GM21576 (cell line): ENCODE measurements around the gene PDZD11.
A peak's percentile ranks its signal among the peaks of the same experiment; 100 is the strongest.
"Not testable (repeated sequence)": the region's sequence is repeated elsewhere in the genome, so short reads cannot be mapped to it uniquely, and the experiment has no call there.

ENCODE experiments used
- ATAC-seq: cut with Tn5 transposase; IDR thresholded peaks from one replicate; pipeline ENCODE4 v1.9.1; 2021; ENCODE audit warnings: mild to moderate bottlenecking, moderate library complexity; ENCODE audit not compliant: unreplicated experiment

Gene PDZD11, protein sequence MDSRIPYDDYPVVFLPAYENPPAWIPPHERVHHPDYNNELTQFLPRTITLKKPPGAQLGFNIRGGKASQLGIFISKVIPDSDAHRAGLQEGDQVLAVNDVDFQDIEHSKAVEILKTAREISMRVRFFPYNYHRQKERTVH

DNA sequence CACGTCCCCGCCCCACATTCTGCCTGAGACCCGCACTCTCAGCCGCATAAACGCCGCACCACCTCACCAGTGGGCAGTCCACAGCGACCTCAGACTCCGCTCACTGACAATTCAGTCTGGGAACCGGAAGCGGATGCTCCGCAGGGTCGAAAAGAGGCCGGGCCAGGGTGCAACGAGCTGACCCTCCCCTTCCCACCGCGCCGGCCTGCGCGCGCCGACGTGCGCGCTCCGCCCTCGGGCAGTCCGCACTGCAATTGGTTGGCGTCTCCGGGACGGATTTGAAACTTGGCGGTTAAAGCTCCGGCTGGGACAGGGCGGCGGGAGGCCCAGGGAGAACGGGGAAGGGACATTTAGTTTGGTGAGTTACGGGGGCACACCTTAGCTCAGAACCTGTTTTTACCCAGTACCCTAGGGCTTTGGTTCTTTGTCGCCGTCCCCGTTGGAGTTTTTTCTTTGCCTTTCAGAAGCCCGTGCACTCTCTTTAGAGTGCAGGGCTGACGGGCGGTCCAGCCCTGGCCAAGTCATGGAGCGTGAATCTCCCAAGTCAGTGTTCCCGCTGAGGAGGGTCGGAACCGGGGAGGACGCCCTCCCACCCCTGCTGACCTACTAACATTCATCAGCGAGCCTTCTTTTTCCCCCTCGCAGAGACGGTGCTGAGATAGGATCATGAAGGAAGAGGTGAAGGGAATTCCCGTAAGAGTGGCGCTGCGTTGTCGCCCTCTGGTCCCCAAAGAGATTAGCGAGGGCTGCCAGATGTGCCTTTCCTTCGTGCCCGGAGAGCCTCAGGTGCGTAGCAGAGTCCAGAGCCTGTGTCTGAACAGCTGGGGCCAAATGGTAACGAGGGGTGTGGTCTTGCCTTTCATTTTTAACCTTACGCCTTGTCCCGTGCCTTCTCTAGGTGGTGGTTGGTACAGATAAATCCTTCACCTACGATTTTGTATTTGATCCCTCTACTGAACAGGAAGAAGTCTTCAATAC lies at the start of gene PDZD11, which contains the start of gene KIF4A:
Gene PDZD11, minus strand, starts transcription at position 135 of the 978 bp plus-strand sequence. CDS start 586 bp downstream, outside the sequence.
Gene KIF4A, plus strand, starts transcription at position 312 of the 978 bp plus-strand sequence. Its CDS starts 355 bp downstream, at position 667.
- peak; percentile 94 for ATAC-seq

DNA sequence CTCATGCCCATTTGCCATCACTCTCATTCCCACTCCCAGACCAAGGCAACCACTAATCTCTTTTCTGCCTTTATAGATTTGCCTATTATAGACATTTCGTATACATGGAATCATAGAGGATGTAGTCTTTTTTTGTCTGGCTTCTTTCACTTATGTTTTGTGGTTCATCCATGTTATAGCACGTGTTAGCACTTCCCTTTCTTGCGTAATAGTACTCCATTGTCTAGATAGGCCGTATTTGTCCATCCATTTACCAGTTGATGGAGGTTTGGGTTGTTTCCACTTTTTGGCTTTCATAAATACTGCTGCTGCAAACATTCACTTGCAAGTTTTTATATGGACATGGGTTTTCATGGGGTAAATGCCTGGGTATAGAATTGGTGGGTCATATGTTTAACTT lies 48.6 kb upstream of the PDZD11 start:
- ATAC-seq = no peak

DNA sequence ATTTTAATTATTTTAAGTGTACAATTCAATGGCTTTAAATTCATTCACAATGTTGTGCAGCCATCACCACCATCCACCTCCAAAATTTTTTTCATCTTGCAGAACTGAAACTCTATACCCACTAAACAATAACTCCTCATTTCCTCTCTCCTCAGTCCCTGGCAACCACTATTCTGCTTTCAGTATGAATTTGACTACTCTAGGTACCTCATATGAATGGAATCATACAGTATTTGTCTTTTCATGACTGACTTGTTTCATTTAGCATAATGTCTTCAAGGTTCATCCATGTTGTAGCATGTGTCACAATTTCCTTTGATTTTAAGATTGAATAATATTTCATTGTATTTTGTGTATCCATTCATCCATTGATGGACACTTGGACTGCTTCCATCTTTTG lies 47.0 kb upstream of the PDZD11 start:
- peak; percentile 100 for ATAC-seq

DNA sequence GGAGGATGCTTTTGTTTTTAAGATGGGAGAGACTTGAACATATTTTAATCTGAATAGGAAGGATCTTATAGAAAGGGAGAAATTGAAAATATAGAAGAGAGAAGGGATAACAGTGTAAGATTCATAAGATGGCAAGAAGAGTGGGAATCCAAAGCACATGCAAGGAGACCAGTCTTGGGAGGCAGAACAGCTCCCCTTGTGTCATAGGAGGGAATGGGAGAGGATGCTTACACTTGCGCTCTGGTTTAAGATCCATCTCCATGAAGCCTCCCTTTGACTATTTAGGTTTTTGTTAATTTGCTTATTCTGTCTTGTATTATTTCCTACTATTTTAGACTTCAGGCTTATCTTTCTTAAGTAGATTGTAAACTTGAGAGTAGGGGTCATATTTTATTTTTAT lies 42.9 kb upstream of the PDZD11 start:
- no peak for ATAC-seq

DNA sequence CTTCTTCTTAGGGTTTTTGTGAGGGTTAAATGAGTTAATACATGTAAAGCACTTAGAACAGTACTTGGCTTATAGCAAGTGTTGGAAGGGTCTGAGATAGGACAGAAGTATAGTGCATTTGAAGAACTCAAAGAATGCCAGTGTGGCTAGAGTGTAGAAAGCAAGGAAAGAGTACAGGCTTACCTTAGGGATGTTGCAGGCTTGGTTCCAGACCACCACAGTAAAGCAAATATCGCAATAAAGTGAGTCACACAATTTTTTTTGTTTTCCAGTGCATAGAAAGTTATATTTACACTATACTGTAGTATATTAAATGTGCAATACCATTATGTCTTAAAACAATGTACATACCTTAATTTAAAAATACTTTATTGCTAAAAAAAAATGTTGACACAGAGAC lies 41.4 kb upstream of the PDZD11 start:
- ATAC-seq = no peak

DNA sequence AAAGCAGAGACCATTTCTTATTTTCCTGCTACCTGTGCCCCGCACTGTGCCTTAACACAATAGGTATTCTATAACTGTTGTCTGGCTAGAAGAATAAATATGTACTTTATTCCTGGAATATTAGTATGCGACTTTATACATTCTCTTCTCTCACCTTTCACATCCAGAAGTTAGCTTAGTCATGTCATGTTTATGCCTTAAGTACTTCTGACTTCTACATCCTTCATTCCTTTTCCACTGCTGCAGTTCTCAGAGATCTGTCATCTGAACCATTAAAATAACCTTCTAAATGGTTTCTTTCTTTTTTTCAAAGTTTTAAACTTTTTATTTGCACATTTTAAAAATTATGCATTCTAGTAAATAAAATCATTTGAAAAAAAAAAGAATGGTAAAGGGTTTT lies 34.6 kb upstream of the PDZD11 start:
- ATAC-seq = no peak

DNA sequence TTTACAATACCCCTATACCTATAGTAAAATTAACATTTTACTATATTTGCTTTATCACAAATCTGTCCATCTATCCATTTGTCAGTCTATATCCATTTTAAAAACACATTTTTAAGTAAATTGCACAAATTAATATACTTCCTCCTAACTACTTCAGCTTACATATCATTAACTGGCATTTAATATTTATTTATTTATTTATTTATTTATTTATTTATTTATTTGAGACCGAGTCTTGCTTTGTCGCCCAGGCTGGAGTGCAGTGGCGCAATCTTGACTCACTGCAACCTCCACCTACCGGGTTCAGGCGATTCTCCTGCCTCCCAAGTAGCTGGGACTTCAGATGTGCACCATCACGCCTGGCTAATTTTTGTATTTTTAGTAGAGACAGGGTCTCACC lies 33.9 kb upstream of the PDZD11 start:
- not testable (repeated sequence) for ATAC-seq

DNA sequence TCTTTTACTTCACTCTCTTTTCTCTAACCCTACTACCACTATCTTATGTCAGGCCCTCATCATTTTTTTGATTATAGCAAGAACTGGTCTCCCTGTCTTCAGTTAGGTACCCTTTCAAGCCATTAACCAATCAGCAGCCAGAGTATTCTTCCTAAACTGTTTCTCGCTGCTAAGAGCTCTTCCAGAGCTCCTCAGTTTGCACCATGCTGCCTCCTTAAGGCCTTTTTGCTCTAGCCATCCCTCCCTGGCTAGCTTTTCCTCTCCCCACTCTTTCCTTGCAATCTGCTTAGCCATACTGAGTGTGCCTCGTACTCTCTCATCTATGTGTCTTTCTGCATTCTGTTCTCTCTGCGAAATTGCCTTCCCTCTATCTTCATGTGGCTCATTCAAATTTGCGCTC lies 33.1 kb upstream of the PDZD11 start:
- ATAC-seq = no peak

DNA sequence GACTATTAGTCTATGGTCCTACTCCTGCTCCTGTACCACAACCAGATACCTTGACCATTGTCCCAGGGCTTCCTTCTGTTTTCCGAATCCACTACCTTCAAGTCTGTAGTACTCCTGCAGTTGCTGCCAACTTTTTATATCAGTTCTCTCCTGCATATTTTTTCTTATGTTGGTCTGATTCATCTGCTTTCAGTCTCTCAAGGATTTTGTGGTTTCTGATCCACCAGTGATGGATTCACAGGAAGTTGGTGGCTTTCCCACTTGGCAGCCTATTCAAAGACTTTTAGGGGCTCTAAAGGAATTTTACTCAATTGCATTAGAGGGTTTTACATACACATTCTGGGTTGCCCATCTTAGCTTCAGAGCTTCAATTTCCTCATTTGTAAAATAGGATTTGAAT lies 23.8 kb upstream of the PDZD11 start:
- ATAC-seq = no peak

DNA sequence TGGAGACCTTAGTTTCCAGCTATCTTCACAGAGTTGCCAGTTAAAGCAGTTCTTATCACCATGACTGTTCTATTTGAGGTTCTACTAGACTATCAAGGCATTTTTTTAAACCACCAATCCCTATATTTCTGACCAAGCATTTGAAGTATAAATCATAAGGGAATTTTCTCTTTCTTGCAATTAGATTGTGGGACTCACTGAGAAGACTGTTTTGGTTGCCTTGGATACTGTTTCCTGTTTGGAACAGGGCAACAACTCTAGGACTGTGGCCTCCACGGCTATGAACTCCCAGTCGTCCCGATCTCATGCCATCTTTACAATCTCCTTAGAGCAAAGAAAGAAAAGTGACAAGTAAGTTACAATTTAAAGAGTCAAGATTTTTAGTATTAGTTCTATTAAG lies 12.0 kb upstream of the PDZD11 start:
- no peak for ATAC-seq

DNA sequence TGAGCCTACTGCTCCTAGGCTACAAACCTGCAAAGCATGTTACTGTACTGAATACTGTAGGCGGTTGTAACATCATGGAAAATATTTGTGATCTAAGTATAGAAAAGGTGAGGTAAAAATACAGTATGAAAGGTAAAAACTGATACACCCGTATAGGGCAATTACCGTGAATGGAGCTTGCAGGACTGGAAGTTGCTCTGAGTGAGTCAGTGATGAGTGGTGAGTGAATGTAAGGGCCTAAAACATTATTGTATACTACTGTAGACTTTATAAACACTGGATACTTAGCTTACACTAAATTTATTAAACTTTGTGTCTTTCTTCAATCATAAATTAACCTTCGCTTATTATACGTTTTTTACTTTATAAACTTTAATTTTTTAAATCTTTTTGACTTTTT lies 3.9 kb upstream of the PDZD11 start:
- no peak for ATAC-seq

DNA sequence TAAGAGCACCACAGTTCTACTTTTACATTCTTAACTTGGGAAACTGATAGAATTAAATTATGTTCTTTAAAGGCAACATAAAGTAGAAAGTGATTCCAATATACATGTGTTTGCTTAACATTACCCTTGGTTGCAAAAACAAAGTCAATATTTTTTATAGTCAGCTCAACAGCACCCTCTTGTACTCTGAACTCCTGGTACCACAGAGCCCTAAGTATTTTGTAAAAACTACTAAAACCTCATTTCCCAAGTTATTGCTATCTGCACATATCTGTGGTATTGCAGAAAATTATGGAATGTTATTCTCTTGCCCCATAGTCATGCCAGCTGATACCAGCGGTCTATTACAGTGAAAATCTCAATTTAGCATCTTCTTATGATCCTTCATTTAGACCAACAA lies 3.1 kb upstream of the PDZD11 start:
- ATAC-seq = no peak

DNA sequence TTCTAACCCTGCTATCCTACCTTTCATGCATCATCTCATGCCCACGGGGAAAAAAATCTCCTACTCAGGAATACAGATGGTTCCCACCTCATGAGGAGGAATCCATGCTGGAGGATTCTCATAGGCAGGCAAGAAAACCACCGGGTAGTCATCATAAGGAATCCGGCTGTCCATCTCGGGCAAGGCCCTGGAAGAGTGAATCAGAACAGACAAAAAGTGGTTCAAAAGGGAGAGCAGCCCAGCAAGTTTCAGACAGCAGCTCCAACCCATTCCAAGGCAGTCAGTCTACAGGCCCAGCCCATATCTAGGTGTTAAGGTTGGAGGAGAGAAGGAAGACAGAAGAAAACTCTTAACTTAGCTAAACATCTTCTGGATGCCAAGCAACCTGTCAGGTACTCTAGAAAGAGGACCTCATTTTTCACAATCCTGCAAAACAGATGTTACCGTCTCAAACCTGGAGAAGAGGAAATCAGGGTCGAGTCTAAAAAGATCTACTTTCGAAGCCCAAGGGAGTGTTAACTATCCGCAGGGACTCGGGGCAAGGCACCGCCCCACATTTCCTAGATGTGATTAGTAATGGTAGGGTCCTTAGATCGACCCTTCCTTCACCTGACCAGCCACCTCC lies 447 bp downstream of the PDZD11 start:
- no peak for ATAC-seq

DNA sequence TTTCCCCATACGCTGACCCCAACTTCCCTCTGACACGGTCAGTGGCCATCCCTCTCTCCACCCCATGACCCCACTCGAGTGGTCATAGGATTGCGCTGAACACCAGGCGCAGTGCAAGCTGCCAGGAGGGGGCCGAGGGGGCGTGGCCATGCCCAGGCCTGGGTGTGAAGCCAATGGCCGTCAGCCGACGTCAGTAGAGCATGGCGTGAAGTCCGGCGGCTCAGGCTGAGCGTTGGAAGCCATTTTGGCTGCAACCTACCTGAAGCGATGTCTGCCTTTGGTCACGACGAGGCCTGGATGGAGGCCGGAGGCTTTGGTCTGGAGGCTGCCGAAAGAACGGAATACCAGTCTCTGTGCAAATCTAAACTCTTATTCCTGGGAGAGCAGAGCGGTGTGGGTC lies 7.8 kb downstream of the PDZD11 start, which contains the start of gene RAB41:
Gene RAB41, plus strand, starts transcription at position 222 of the 400 bp plus-strand sequence. Its CDS starts 46 bp downstream, at position 268.
- ATAC-seq = no peak

DNA sequence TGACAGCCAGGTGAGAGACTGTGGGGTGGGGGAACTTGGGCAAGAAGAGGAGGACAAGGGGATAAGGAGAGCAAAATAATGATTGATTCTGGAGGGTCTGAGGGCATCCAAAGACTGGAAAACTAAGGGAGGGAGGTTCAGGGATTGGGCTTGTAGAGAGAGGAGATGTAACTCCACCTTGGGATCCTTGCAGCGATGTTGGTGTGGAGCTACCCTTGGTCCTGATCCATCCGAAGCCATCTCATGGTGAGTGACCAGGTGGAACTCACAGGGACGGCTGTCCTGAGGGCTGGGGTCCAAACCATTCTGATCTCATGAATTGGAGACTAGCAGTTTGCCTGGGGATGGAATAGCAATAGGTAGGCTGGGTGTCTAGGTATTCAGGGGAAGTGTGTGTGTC lies 9.2 kb downstream of the PDZD11 start:
- no peak for ATAC-seq

DNA sequence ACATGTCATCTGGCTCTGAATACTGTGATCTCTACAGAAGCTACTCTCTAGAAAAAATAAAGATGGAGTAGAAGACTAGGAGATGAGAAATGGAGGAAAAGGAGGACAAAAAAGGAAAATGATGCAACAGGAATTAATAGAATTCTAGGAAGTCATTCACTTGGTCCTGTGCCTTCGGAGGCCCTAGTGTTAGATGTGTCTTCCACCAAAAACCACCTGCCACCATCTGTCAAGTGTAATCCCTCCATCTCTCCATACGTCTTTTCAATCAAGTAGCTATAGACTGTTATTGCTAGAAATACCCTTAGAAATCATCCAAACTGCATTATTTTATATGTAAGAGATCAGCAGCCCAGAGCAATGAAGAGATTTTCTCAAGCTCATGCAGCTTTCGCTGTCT lies 10.6 kb downstream of the PDZD11 start:
- no peak for ATAC-seq

DNA sequence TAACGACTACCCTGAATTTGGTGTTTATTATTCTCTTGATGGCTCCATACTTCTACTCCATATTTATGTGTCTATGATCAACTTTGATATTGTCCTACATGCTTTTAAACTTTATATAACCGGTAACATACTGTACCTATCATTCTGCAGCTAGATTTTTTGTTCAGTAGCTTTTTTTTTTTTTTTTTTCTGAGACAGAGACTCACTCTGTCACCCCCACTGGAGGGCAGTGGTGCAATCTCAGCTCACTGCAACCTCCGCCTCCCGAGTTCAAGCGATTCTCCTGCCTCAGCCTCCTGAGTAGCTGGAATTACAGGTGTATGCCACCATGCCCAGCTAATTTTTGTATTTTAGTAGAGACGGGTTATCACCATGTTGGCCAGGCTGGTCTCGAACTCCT lies 15.7 kb downstream of the PDZD11 start:
- not testable (repeated sequence) for ATAC-seq

DNA sequence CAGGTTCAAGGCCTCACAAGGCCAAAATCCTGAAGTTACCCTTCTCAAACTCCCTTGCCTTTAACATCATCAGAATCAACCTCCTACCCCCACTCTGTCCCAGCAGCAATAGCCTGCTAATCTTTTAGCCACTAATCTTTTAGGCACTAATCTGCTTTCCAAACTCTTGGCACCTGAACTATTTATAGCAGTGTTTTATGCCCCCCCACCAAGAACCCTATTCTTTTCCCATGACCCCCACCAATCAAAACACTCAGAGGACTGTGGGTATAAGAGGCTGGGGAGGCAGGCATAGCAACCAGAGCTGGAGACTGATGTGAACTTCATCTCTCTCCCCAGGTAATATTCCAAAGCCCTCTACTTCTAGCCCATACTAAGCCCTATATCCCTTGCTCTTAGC lies 21.7 kb downstream of the PDZD11 start, which contains the start of gene ARR3:
Gene ARR3, plus strand, starts transcription at position 301 of the 400 bp plus-strand sequence. CDS start 1,052 bp downstream, outside the sequence.
- no peak for ATAC-seq

DNA sequence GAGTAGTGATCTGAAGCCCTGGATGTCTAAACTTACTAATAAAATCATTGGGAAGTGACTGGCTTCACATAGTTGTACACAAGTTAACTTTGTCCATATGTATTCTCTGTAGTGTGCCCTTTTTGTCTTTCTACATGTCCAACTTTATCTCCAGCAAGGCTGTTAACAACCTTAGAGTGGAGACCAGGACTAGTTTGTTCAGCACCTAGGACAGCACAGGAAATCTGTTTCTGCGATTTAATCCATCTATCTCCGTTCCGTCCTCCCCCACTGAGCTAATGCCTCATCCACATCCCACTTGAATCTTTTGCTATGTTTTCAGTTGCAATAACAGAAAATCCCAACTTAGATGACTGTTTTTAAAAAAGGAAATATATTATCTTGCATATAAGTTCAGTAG lies 24.9 kb downstream of the PDZD11 start:
- no peak for ATAC-seq

DNA sequence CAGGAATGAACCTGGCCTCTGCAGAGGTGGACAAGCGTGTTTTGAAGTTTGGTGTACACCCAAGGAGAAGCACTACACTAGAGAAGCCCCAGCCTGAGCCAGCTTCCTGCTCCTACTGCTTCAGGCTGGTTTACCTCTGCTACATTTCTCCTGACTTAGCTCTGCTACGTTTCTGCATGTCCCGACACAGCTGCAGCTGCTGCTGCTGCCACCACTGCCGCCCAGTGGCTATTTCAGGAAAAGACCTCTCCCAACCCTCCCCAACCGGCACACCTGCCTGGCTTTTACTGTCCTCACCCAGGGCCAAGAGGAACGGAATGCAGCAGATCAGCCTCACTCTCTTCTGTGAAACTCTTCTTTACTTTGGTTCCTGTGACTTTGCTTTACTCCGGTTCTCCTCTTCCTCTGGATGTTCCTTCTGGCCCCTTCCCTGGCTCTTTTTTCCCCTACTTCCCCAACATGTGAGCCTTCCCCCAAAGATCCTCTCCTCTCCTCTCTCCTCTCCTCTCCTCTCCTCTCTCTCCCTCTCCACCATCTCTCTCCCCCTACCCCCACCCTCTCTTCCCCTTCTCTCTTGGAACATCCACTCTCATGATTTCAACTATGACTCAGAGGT lies 26.7 kb downstream of the PDZD11 start:
- no peak for ATAC-seq

DNA sequence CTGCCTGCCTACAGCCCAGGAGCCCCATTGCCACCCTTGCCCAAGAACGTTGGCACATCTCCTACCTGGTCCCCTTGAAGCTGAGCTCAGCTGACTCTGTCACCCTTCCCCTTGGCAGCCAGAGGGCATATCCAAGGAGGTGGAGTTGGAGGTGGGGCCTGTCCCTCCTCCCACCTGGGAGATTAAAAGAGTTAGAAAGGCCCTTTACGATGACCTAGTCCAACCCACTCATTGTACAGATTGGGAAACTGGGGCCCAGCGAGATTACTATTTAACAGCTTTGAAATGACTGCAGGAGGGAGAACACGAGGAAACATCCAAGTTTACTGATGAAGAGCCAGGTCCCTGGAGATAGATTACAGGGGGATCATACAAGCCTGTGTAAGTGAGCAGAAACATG lies 29.6 kb downstream of the PDZD11 start, which contains the start of gene P2RY4:
Gene P2RY4, minus strand, starts transcription at position 101 of the 400 bp plus-strand sequence. CDS start 580 bp downstream, outside the sequence.
- ATAC-seq = no peak
